Measurements from ENCODE around the gene KITLG.
"Not testable (repeated sequence)": the region's sequence is repeated elsewhere in the genome, so short reads cannot be mapped to it uniquely, and the experiment has no call there.

KITLG gene

GRCh38 chr12:88471331-88472045, 108.8 kb downstream of the KITLG start:
- no peak overlapping the region for H2BK12ac ChIP-seq (ENCODE audit: low read length)
- H3K14ac ChIP-seq (ENCODE audit: low read length): no peak overlapping the region
- no peak overlapping the region for H4K8ac ChIP-seq (ENCODE audit: low read depth, low read length)
- no CpG with 5 or more reads among the region's 4 CpGs for WGBS, 2 donors (ENCODE audit: extremely low coverage in 2 of 2, insufficient read length in 2 of 2, insufficient replicate concordance in 1 of 2)
- H2BK120ac ChIP-seq (ENCODE audit: low read depth, low read length): no peak overlapping the region
- no peak overlapping the region for H2AK5ac ChIP-seq (ENCODE audit: low read depth, low read length)
- H2BK5ac ChIP-seq (ENCODE audit: low read length): no peak overlapping the region
- peak overlapping the region; percentile 45 for H2AFZ ChIP-seq (ENCODE audit: low read length)
- no peaks in the 10 kb centered on the region for H3K27me3 ChIP-seq (ENCODE audit: control insufficient read depth in 3 of 3, insufficient read depth in 3 of 3, low read depth in 1 of 3, low read length in 3 of 3)
- H3K18ac ChIP-seq (ENCODE audit: low read length): no peak overlapping the region
- peak; percentile 63 for DNase-seq (ENCODE audit: low spot score)
- H3K9me3 ChIP-seq (replicated peaks in 1 of 2; ENCODE audit: control insufficient read depth in 2 of 2, insufficient read depth in 1 of 2, low read depth in 1 of 2, low read length in 2 of 2): peaks cover 3 to 4% of the 10 kb centered on the region in 2 donors
- peak overlapping the region; percentile 75 for H3K27ac ChIP-seq (replicated peaks; ENCODE audit: low read length)
- no peak overlapping the region for H2BK15ac ChIP-seq (ENCODE audit: low read length)
- no peak overlapping the region for H3K4me2 ChIP-seq (ENCODE audit: insufficient read depth, low read length, poor library complexity, severe bottlenecking)
- H3K4ac ChIP-seq (ENCODE audit: low read length): no peak overlapping the region
- no peaks in the 10 kb centered on the region for H3K36me3 ChIP-seq (replicated peaks in 1 of 2; ENCODE audit: control insufficient read depth in 2 of 2, insufficient read depth in 2 of 2, low read length in 2 of 2)
- H3K4me3 ChIP-seq (ENCODE audit: low read length in 2 of 2): no peak overlapping the region
- peaks cover 2 to 8% of the 10 kb centered on the region in 2 donors for H3K4me1 ChIP-seq (ENCODE audit: control insufficient read depth in 2 of 2, insufficient read depth in 1 of 2, low read depth in 1 of 2, low read length in 2 of 2)
- H3K79me1 ChIP-seq (ENCODE audit: low read depth, low read length): no peaks in the 10 kb centered on the region
- H3K23ac ChIP-seq (ENCODE audit: low read depth, low read length, poor library complexity): no peak overlapping the region
- no peak overlapping the region for H3K9ac ChIP-seq (ENCODE audit: low read depth, low read length, poor library complexity)
- no peak overlapping the region for H4K91ac ChIP-seq (ENCODE audit: low read depth, low read length, poor library complexity)

- WGBS, 2 donors (ENCODE audit: extremely low coverage in 2 of 2, insufficient read length in 2 of 2, insufficient replicate concordance in 1 of 2): no CpG with 5 or more reads among the region's 1 CpG
Measured at GRCh38 chr12:88469154-88469553, 111.1 kb downstream of the KITLG start.

DNA sequence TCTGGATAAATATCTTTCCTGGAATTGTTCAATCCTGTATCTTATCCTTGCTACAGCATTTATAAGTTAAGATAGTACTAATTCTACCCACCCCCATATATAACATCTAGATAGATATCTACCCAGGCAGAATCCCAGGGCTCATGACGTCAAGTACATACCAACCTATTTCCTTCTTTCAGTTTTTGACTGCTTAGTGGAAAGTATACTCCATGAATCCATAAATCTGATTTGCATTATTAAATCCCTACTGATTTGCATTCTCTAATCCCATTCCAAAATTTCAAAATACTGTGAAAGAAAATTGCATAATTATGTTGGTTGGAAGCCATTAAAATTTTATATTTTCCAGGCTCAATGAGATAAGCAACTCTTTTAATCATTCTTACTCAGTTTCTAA, 111.7 kb downstream of the KITLG start:
- Histone ChIP-seq H4K8ac (ENCODE audit: low read depth, low read length) (no peak overlapping the region), H2BK5ac (ENCODE audit: low read length) (no peak overlapping the region), H2BK15ac (ENCODE audit: low read length) (no peak overlapping the region), H2AK5ac (ENCODE audit: low read depth, low read length) (no peak overlapping the region), H3K18ac (ENCODE audit: low read length) (no peak overlapping the region), H3K4me3 (ENCODE audit: low read length in 2 of 2) (no peak overlapping the region), H4K91ac (ENCODE audit: low read depth, low read length, poor library complexity) (no peak overlapping the region), H2BK120ac (ENCODE audit: low read depth, low read length) (no peak overlapping the region), H3K9me3 (replicated peaks in 1 of 2; ENCODE audit: control insufficient read depth in 2 of 2, insufficient read depth in 1 of 2, low read depth in 1 of 2, low read length in 2 of 2) (peaks cover 3 to 4% of the 10 kb centered on the region in 2 donors), H3K36me3 (replicated peaks in 1 of 2; ENCODE audit: control insufficient read depth in 2 of 2, insufficient read depth in 2 of 2, low read length in 2 of 2) (no peaks in the 10 kb centered on the region), H3K4me1 (ENCODE audit: control insufficient read depth in 2 of 2, insufficient read depth in 1 of 2, low read depth in 1 of 2, low read length in 2 of 2) (peaks cover 2 to 8% of the 10 kb centered on the region in 2 donors), H3K9ac (ENCODE audit: low read depth, low read length, poor library complexity) (no peak overlapping the region), H2BK12ac (ENCODE audit: low read length) (no peak overlapping the region), H3K27ac (replicated peaks; ENCODE audit: low read length) (no peak overlapping the region), H3K14ac (ENCODE audit: low read length) (no peak overlapping the region), H3K79me1 (ENCODE audit: low read depth, low read length) (no peaks in the 10 kb centered on the region), H2AFZ (ENCODE audit: low read length) (no peak overlapping the region), H3K4me2 (ENCODE audit: insufficient read depth, low read length, poor library complexity, severe bottlenecking) (no peak overlapping the region), H3K27me3 (ENCODE audit: control insufficient read depth in 3 of 3, insufficient read depth in 3 of 3, low read depth in 1 of 3, low read length in 3 of 3) (no peaks in the 10 kb centered on the region), H3K4ac (ENCODE audit: low read length) (no peak overlapping the region), H3K23ac (ENCODE audit: low read depth, low read length, poor library complexity) (no peak overlapping the region)
- no peak for DNase-seq (ENCODE audit: low spot score)
- no CpG with 5 or more reads among the region's 1 CpG for WGBS, 2 donors (ENCODE audit: extremely low coverage in 2 of 2, insufficient read length in 2 of 2, insufficient replicate concordance in 1 of 2)

More at GRCh38 chr12:88469154-88469553, 111.1 kb downstream of the KITLG start:
- no peak overlapping the region for H4K91ac ChIP-seq (ENCODE audit: low read depth, low read length, poor library complexity)
- H2AK5ac ChIP-seq (ENCODE audit: low read depth, low read length): no peak overlapping the region
- no peaks in the 10 kb centered on the region for H3K36me3 ChIP-seq (replicated peaks in 1 of 2; ENCODE audit: control insufficient read depth in 2 of 2, insufficient read depth in 2 of 2, low read length in 2 of 2)
- no peak overlapping the region for H3K18ac ChIP-seq (ENCODE audit: low read length)
- H2BK12ac ChIP-seq (ENCODE audit: low read length): no peak overlapping the region
- H3K27ac ChIP-seq (replicated peaks; ENCODE audit: low read length): no peak overlapping the region
- no peak overlapping the region for H2BK5ac ChIP-seq (ENCODE audit: low read length)
- H3K4me1 ChIP-seq (ENCODE audit: control insufficient read depth in 2 of 2, insufficient read depth in 1 of 2, low read depth in 1 of 2, low read length in 2 of 2): peaks cover 2 to 8% of the 10 kb centered on the region in 2 donors
- no peak overlapping the region for H2AFZ ChIP-seq (ENCODE audit: low read length)
- no peak overlapping the region for H2BK15ac ChIP-seq (ENCODE audit: low read length)
- no peak overlapping the region for H3K4me2 ChIP-seq (ENCODE audit: insufficient read depth, low read length, poor library complexity, severe bottlenecking)
- no peaks in the 10 kb centered on the region for H3K27me3 ChIP-seq (ENCODE audit: control insufficient read depth in 3 of 3, insufficient read depth in 3 of 3, low read depth in 1 of 3, low read length in 3 of 3)
- no peak for DNase-seq (ENCODE audit: low spot score)
- H3K14ac ChIP-seq (ENCODE audit: low read length): no peak overlapping the region
- no peak overlapping the region for H3K4ac ChIP-seq (ENCODE audit: low read length)
- H3K9ac ChIP-seq (ENCODE audit: low read depth, low read length, poor library complexity): no peak overlapping the region
- H3K4me3 ChIP-seq (ENCODE audit: low read length in 2 of 2): no peak overlapping the region
- no peak overlapping the region for H4K8ac ChIP-seq (ENCODE audit: low read depth, low read length)
- no peaks in the 10 kb centered on the region for H3K79me1 ChIP-seq (ENCODE audit: low read depth, low read length)
- no peak overlapping the region for H2BK120ac ChIP-seq (ENCODE audit: low read depth, low read length)
- peaks cover 3 to 4% of the 10 kb centered on the region in 2 donors for H3K9me3 ChIP-seq (replicated peaks in 1 of 2; ENCODE audit: control insufficient read depth in 2 of 2, insufficient read depth in 1 of 2, low read depth in 1 of 2, low read length in 2 of 2)
- H3K23ac ChIP-seq (ENCODE audit: low read depth, low read length, poor library complexity): no peak overlapping the region

- not testable (repeated sequence) for H3K4me2 ChIP-seq (ENCODE audit: insufficient read depth, low read length, poor library complexity, severe bottlenecking); H3K9ac ChIP-seq (ENCODE audit: low read depth, low read length, poor library complexity); H3K18ac ChIP-seq (ENCODE audit: low read length); DNase-seq (ENCODE audit: low spot score); H2BK12ac ChIP-seq (ENCODE audit: low read length); H3K79me1 ChIP-seq (ENCODE audit: low read depth, low read length); H2BK15ac ChIP-seq (ENCODE audit: low read length); H3K4ac ChIP-seq (ENCODE audit: low read length); H2BK120ac ChIP-seq (ENCODE audit: low read depth, low read length); H3K36me3 ChIP-seq (replicated peaks in 1 of 2; ENCODE audit: control insufficient read depth in 2 of 2, insufficient read depth in 2 of 2, low read length in 2 of 2); H3K4me3 ChIP-seq (ENCODE audit: low read length in 2 of 2); H3K27ac ChIP-seq (replicated peaks; ENCODE audit: low read length); H3K14ac ChIP-seq (ENCODE audit: low read length); H3K23ac ChIP-seq (ENCODE audit: low read depth, low read length, poor library complexity); H4K91ac ChIP-seq (ENCODE audit: low read depth, low read length, poor library complexity); H3K9me3 ChIP-seq (replicated peaks in 1 of 2; ENCODE audit: control insufficient read depth in 2 of 2, insufficient read depth in 1 of 2, low read depth in 1 of 2, low read length in 2 of 2); H2AK5ac ChIP-seq (ENCODE audit: low read depth, low read length); H3K4me1 ChIP-seq (ENCODE audit: control insufficient read depth in 2 of 2, insufficient read depth in 1 of 2, low read depth in 1 of 2, low read length in 2 of 2); H2BK5ac ChIP-seq (ENCODE audit: low read length); H3K27me3 ChIP-seq (ENCODE audit: control insufficient read depth in 3 of 3, insufficient read depth in 3 of 3, low read depth in 1 of 3, low read length in 3 of 3); H4K8ac ChIP-seq (ENCODE audit: low read depth, low read length); H2AFZ ChIP-seq (ENCODE audit: low read length)
- no CpG with 5 or more reads among the region's 10 CpGs for WGBS, 2 donors (ENCODE audit: extremely low coverage in 2 of 2, insufficient read length in 2 of 2, insufficient replicate concordance in 1 of 2)
Measured at GRCh38 chr12:88466708-88467107, 113.6 kb downstream of the KITLG start.

Measured in neuronal stem cell (in vitro differentiated cells).